ENCODE results near the gene GAB2.

Gene GAB2

DNA sequence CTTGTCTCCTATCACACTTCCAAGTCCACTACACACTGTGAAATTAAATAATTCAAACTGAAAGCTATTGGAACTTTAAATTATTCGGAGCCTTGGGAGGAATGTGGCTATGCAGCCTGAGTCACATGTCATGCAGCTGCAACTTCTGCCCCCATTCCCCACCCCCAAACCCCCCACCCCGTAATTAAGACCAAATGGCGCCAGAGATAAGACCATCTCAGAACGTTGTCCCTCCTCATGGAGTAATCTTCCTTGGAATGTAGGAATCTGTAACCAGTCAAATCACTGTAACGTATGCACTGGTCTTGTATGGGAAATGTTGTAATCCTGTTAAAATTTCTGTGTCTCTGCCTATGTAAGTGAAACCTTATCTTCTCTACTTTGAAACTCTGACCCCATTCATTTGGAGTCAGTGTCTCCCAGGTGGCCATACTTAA, 37.0 kb downstream of the GAB2 start:
- peaks cover 72% of the 10 kb centered on the region for H3K4me1 Mint-ChIP-seq (ENCODE audit: low read depth)
- peak overlapping the region; percentile 79 for H3K27ac Mint-ChIP-seq
- H3K27me3 Mint-ChIP-seq, result no peaks in the 10 kb centered on the region
- H3K9me3 Mint-ChIP-seq, result peaks cover 26% of the 10 kb centered on the region
- H3K4me3 Mint-ChIP-seq, result peak overlapping the region; percentile 67
- intact Hi-C loops (cut with micrococcal nuclease), result loop anchor here (5.0 kb wide), 1 partner anchor 63 kb away; no protein-coding TSS in a partner anchor
- peaks cover 62% of the 10 kb centered on the region for H3K36me3 Mint-ChIP-seq (ENCODE audit: low read depth)

DNA sequence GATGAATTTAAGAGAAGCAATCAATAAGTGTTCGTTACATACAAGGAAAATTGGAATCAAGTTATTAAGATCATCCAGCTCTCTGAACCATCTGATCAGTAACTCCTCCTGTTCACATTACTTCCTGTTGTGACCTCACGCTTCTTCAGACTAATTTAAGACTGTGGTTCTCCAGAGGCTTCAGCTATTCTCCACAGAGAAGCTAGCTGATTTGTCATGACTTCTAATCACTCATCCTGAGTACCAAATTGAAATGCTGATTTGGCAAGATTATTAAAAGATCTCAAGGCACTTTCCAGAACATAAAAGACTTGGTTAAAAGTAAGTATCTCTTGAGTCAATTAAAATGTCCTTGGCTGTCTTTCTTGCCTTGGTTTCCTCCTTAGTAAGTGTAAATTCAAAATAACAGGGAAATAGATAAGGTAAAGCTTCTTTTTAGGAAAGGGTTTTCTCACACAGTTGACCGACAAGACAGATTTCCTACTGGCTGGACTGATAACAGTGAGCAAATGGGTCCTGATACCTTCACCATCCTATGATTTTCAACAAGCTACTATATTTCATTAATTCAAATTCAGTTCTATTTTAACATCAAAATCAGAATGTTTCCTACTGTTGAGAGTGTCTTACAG, 38.5 kb downstream of the GAB2 start:
- H3K4me3 Mint-ChIP-seq, result peak overlapping the region; percentile 67
- peaks cover 50% of the 10 kb centered on the region for H3K36me3 Mint-ChIP-seq (ENCODE audit: low read depth)
- peak overlapping the region; percentile 71 for H3K27ac Mint-ChIP-seq
- intact Hi-C loops (cut with micrococcal nuclease), result no loop called here
- peaks cover 61% of the 10 kb centered on the region for H3K4me1 Mint-ChIP-seq (ENCODE audit: low read depth)
- no peaks in the 10 kb centered on the region for H3K27me3 Mint-ChIP-seq
- peaks cover 11% of the 10 kb centered on the region for H3K9me3 Mint-ChIP-seq

DNA sequence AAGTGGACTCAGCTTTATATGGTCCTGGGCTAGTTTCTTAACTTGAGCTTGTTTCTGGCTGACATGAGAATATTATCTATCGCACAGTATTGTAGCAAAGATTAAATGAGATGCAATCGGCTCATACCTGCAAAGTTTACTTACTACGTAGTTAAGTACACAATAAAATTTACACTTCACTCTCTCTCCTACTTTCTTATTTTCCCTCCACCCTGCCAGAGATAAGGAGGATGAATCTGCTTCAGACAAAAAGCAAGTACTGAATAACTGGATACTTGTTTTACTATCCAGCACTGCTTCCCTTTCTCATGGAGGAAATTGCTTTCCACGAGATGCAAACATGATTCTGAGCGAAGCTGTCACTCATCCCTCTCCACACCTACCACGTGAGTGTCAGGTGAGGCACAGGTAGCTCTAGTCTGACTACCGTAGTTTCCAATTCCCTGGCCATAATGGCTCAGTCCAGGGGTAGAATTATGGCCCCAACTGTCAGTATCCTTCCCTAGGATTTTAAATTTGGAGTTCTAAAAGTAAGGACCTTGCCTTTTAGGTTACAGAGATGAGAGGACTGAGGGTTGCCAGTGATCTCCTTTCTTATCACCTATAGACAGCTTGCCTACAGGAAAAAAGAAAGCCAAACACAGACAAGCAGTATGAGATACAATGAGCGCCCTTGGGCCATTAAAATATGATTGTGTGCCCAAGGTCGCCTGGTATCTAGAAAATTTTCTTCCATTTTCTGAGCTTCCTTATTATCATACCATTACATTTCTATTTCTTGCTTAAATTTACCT, 39.8 kb downstream of the GAB2 start:
- Mint-ChIP-seq H3K36me3 (ENCODE audit: low read depth) (peaks cover 37% of the 10 kb centered on the region), H3K9me3 (peaks cover 9% of the 10 kb centered on the region), H3K4me1 (ENCODE audit: low read depth) (peaks cover 60% of the 10 kb centered on the region), H3K4me3 (no peak overlapping the region), H3K27ac (peak overlapping the region; percentile 71), H3K27me3 (no peaks in the 10 kb centered on the region)
- intact Hi-C loops (cut with micrococcal nuclease), result no loop called here

DNA sequence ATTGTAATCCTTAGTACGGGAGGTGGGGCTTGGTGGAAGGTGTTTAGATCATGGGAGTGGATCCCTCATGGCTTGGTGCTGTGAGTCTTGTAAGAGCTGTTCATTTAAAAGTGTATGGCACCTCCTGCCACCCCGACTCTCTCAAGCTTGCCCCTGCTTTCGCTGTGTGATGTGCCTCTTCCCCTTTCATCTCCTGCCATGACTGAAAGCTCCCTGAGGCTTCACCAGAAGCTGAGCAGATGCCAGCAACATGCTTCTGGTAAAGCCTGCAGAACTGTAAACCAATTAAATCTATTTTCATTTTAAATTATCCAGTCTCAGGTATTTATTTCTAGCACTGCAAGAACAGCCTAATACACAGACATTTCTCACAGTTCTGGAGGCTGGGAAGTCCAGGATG, 40.8 kb downstream of the GAB2 start:
- H3K27ac Mint-ChIP-seq, result peak overlapping the region; percentile 8
- H3K9me3 Mint-ChIP-seq, result peaks cover 9% of the 10 kb centered on the region
- H3K27me3 Mint-ChIP-seq, result no peaks in the 10 kb centered on the region
- intact Hi-C loops (cut with micrococcal nuclease), result no loop called here
- peaks cover 60% of the 10 kb centered on the region for H3K4me1 Mint-ChIP-seq (ENCODE audit: low read depth)
- H3K4me3 Mint-ChIP-seq, result no peak overlapping the region
- H3K36me3 Mint-ChIP-seq (ENCODE audit: low read depth), result peaks cover 32% of the 10 kb centered on the region

DNA sequence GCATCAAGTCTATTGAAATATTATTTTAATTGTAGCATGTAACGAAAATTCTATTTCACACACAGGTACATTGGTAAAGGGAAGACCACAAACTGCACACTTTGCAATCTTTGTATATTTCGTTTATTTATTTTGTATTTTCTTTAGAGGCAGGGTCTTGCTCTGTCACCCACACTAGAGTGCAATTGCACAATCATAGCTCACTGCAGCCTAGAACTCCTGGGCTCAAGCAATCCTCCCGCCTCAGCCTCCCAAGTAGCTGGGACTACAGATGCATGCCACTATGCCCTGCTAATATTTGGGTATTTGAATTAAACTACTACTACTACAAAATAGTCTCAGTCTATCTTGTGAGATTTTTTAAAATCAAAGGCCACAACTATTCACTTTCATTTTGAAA, 42.7 kb downstream of the GAB2 start:
- H3K36me3 Mint-ChIP-seq (ENCODE audit: low read depth), result peaks cover 30% of the 10 kb centered on the region
- H3K27me3 Mint-ChIP-seq, result no peaks in the 10 kb centered on the region
- intact Hi-C loops (cut with micrococcal nuclease), result loop anchor here (5.0 kb wide), 1 partner anchor 32 kb away; no protein-coding TSS in a partner anchor
- H3K4me3 Mint-ChIP-seq, result no peak overlapping the region
- peaks cover 9% of the 10 kb centered on the region for H3K9me3 Mint-ChIP-seq
- peaks cover 63% of the 10 kb centered on the region for H3K4me1 Mint-ChIP-seq (ENCODE audit: low read depth)
- H3K27ac Mint-ChIP-seq, result no peak overlapping the region

DNA sequence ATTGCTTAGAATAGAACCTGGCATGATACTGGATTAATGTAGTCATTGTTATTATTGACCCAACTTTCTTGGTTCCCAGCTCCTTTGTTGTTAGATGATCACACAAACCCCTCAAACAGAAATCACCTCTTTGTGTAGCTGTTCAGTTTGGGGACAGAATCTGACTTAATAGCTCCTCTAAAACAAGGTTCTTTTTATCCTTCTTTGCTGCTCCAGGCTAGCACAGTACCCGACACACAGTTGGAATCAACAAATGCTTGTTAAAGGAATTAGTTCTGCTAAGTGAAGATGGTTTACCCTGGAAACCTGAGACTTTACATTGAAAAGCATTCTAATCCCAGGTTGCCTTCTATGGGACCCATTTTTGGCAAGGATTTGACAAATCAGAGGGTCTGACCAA, 43.9 kb downstream of the GAB2 start:
- no peak overlapping the region for H3K4me3 Mint-ChIP-seq
- H3K27ac Mint-ChIP-seq, result no peak overlapping the region
- intact Hi-C loops (cut with micrococcal nuclease), result loop anchor here (5.0 kb wide), 1 partner anchor 34 kb away; no protein-coding TSS in a partner anchor
- no peaks in the 10 kb centered on the region for H3K27me3 Mint-ChIP-seq
- H3K9me3 Mint-ChIP-seq, result peaks cover 9% of the 10 kb centered on the region
- peaks cover 66% of the 10 kb centered on the region for H3K4me1 Mint-ChIP-seq (ENCODE audit: low read depth)
- H3K36me3 Mint-ChIP-seq (ENCODE audit: low read depth), result peaks cover 23% of the 10 kb centered on the region

DNA sequence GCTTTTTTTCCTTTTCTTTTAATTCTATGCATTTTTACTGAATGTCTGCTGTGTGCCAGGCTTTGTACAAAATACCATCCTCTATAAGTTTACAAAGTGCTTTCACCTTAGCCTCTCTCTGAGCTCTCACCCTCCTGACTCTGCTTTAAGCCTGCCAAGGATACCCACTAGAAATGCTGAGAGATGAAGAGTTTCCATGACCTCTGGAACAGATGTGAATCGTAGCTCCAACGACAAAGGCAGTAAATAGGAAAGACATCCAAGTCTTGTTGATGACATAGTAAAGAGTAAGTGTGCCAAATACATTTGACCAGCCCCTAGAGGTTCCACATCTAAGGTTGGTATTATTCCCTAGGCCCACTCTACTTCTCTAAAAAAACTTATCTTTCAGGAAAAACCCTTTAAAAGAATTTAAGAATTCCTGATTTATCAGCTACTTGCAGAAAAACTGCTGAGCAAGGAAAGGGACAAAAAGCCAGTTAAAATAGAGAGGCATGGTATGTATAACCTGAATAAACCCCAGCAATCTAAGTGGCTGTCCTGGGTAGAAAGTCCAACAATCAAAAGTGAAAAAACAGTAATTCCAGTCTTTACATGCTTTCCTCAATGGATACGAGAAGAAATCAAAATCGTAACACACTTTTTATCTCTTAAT, 45.4 kb downstream of the GAB2 start:
- Mint-ChIP-seq H3K4me3 (no peak overlapping the region), H3K36me3 (ENCODE audit: low read depth) (peaks cover 16% of the 10 kb centered on the region), H3K27me3 (no peaks in the 10 kb centered on the region), H3K9me3 (peaks cover 8% of the 10 kb centered on the region), H3K4me1 (ENCODE audit: low read depth) (peaks cover 53% of the 10 kb centered on the region), H3K27ac (peak overlapping the region; percentile 37)
- intact Hi-C loops (cut with micrococcal nuclease), result loop anchor here (5.0 kb wide), 1 partner anchor 35 kb away; no protein-coding TSS in a partner anchor

DNA sequence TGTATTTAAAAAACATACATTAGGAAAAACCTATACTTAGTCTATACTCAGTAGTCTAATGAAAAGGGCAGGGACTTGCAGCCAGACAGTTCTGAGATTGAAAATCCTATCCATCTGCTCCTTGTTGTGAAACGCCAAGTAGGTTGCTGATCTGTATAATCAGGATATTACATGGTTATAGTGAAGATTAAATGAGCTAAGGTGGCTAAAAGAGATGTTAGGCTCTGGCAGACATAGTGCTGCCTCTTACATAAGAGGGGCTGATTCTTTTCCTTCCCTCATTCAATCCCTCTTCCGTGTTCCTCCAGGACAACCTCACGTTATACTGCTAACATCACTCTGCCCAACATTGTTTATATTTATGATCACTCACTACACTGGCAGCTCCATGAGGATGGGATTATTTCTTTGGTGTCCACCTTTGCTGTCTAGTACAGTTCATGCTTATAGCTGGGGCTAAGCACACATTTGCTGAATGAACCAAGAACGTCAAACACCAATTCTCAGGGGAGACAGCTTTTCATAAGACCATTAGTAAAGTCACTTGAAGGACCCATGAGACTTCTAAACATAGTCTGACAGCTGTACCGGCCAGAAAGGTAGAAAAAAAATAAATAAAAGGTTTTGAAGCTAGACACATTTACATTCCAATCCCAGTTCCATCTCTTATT, 46.3 kb downstream of the GAB2 start:
- Mint-ChIP-seq H3K4me3 (no peak overlapping the region), H3K27me3 (no peaks in the 10 kb centered on the region), H3K36me3 (ENCODE audit: low read depth) (peaks cover 7% of the 10 kb centered on the region), H3K4me1 (ENCODE audit: low read depth) (peaks cover 61% of the 10 kb centered on the region), H3K9me3 (no peaks in the 10 kb centered on the region), H3K27ac (peak overlapping the region; percentile 71)
- intact Hi-C loops (cut with micrococcal nuclease), result loop anchor here (5.0 kb wide), 1 partner anchor 36 kb away; no protein-coding TSS in a partner anchor

DNA sequence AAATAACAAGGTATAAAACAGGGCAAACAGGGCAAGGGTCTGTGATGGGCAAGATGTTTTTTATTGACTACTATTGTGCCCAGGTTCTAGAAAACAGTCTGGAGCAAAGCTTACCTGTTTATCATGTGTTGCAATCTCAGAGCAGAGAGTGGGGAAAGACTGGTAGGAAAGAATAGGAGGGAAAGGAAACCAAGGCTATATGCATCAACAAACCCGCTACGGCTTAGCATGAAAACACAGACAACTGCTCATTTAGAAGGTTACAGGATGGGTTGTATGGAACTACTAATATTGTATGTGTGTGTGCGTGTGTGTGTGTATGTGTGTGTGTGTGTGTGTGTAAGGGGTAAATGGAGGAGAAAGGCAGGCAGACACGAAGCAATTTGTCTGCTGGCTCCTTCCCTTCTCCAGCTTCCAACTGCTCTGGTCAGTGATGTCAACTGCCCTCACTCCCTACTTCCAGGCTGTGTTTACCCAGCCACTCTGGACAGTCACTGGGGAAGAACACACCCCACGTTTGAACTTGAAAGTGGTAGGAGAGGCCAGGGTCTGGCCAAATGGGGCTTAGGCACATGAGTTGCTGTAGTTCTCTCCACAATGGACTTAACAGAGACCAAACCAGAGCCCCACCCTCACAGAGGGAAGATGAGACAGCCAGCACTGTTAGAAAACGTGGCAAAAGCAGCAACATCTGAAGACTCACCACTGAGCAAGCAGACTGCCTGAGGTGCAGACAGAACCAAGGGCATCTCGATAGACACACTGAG, 47.0 kb downstream of the GAB2 start:
- Mint-ChIP-seq H3K4me3 (no peak overlapping the region), H3K9me3 (no peaks in the 10 kb centered on the region), H3K36me3 (ENCODE audit: low read depth) (peaks cover 2% of the 10 kb centered on the region), H3K27me3 (no peaks in the 10 kb centered on the region), H3K27ac (peak overlapping the region; percentile 71), H3K4me1 (ENCODE audit: low read depth) (peaks cover 59% of the 10 kb centered on the region)
- intact Hi-C loops (cut with micrococcal nuclease), result loop anchor here (5.0 kb wide), 1 partner anchor 37 kb away; no protein-coding TSS in a partner anchor

DNA sequence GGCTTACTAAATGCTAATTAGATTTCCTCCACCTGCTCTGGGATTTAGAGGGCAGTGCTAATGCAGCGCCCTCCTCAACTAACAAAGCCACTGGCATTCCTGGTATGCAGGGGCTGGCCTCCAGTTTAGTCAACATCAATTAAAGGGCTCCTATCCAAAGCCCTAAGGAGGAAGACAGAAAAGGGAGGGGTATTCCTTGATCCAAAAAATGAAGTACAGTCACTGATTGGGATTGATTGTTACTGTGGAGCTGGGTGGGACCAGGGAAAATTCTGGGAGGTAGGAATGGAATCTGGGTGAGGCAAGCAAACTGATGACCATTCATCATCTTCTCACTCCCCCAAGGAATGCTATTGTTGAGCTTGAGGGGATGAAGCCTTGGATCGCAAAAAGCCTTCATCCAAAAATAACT, 52.2 kb downstream of the GAB2 start:
- Mint-ChIP-seq H3K36me3 (ENCODE audit: low read depth) (no peaks in the 10 kb centered on the region), H3K9me3 (no peaks in the 10 kb centered on the region), H3K27me3 (no peaks in the 10 kb centered on the region), H3K27ac (peak overlapping the region; percentile 63), H3K4me3 (no peak overlapping the region), H3K4me1 (ENCODE audit: low read depth) (peaks cover 71% of the 10 kb centered on the region)
- intact Hi-C loops (cut with micrococcal nuclease), result no loop called here

DNA sequence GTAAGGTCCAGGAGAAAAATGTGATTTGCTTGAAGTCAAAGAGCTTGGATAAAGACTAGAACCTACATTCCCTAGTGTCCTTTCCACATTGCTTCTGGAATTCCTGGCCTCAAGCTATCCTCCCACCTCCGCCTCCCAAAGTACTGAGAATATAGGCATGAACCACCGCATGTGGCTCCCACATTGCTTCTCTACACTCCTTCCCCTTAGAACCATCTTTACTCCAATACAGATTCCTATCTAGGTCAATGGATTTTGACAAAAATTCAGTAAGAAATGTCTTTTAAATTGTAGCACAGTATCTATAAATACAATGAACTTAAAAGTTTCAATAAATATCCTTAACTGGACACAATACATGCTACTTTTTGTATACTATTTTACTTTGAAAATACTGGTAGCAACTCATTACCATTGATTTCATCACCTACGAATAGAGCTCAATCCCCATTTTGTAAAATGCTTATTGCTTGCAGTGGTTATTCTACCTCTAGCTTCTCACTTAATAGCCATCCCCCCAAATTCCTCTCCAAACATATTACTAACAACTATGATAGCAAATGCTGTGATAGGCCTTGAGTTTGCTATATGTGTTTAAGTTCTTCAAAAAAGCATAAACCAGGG, 53.4 kb downstream of the GAB2 start:
- H3K27ac Mint-ChIP-seq, result peak overlapping the region; percentile 79
- intact Hi-C loops (cut with micrococcal nuclease), result no loop called here
- H3K4me3 Mint-ChIP-seq, result no peak overlapping the region
- peaks cover 74% of the 10 kb centered on the region for H3K4me1 Mint-ChIP-seq (ENCODE audit: low read depth)
- H3K27me3 Mint-ChIP-seq, result no peaks in the 10 kb centered on the region
- no peaks in the 10 kb centered on the region for H3K9me3 Mint-ChIP-seq
- H3K36me3 Mint-ChIP-seq (ENCODE audit: low read depth), result no peaks in the 10 kb centered on the region

DNA sequence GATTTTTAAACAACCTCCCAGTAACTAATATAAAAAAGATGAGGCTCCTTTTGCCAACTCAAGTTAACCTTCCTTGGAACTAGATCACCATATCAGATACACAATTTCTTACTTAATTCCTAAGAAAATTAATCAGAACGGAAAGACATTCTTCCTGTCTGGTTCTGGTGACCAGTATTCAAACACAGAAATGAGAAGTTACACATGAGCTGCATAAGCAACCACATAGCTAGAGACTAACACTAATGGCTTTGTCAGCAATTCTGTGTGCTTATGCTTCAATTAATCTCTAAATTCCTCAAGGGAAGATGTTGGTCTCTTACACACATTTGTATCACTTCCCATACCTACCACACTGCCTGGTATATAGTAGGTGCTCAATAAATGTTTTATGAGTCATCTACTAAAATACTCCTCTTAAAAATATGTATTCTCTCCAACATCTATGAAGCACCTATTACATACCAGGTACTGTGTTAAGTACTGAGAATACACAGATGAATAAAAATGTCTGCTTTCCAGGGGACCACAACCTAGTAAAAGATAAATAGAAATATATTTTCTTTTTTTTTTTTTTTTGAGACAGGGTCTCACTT, 54.5 kb downstream of the GAB2 start:
- Mint-ChIP-seq H3K27me3 (no peaks in the 10 kb centered on the region), H3K27ac (peak overlapping the region; percentile 79), H3K36me3 (ENCODE audit: low read depth) (no peaks in the 10 kb centered on the region), H3K9me3 (no peaks in the 10 kb centered on the region), H3K4me3 (peak overlapping the region; percentile 9), H3K4me1 (ENCODE audit: low read depth) (peaks cover 78% of the 10 kb centered on the region)
- intact Hi-C loops (cut with micrococcal nuclease), result no loop called here
